Measurements from ENCODE around the gene ROR2. TPM values are rescaled to one million over a fixed set of nuclear protein-coding genes. Genes with fewer than 3 reads are reported as not detected.
"Not testable (repeated sequence)": the region's sequence is repeated elsewhere in the genome, so short reads cannot be mapped to it uniquely, and the experiment has no call there.

The ROR2 gene
- polyA plus RNA-seq, 4 donors, result 0.54 to 5.6 (median 3.2) TPM; not detected in 1

- 76 to 85% (median 83%) methylated on average over 3 of the region's 3 CpGs for WGBS, 3 donors
- Histone ChIP-seq H3K36me3 (ENCODE audit: control insufficient read depth in 3 of 3, insufficient read depth in 2 of 3, low read depth in 1 of 3, low read length in 3 of 3) (no peaks in the 10 kb centered on the region), H3K4me3 (ENCODE audit: low read depth in 1 of 3, low read length in 3 of 3) (no peak overlapping the region), H3K9me3 (ENCODE audit: control insufficient read depth in 2 of 2, insufficient read depth in 1 of 2, low read depth in 1 of 2, low read length in 1 of 2) (peaks cover 0 to 4% of the 10 kb centered on the region in 2 donors), H3K27me3 (ENCODE audit: control insufficient read depth in 3 of 3, insufficient read depth in 3 of 3, low read length in 3 of 3) (no peaks in the 10 kb centered on the region), H3K4me1 (ENCODE audit: control insufficient read depth in 3 of 3, insufficient read depth in 2 of 3, low read depth in 1 of 3, low read length in 2 of 3) (peaks cover 0 to 6% (median 0%) of the 10 kb centered on the region in 3 donors), H3K27ac (ENCODE audit: low read depth in 1 of 3, low read length in 2 of 3) (no peak overlapping the region)
- no peak for DNase-seq
- FAIRE-seq, result no peak
These were observed 408.3 kb downstream of the ROR2 start for GRCh38 chr9:91541734-91542133.

- H3K4me3 ChIP-seq (ENCODE audit: low read depth in 1 of 3, low read length in 3 of 3); H3K27me3 ChIP-seq (ENCODE audit: control insufficient read depth in 3 of 3, insufficient read depth in 3 of 3, low read length in 3 of 3); FAIRE-seq; H3K36me3 ChIP-seq (ENCODE audit: control insufficient read depth in 3 of 3, insufficient read depth in 2 of 3, low read depth in 1 of 3, low read length in 3 of 3); H3K9me3 ChIP-seq (ENCODE audit: control insufficient read depth in 2 of 2, insufficient read depth in 1 of 2, low read depth in 1 of 2, low read length in 1 of 2); DNase-seq; H3K27ac ChIP-seq (ENCODE audit: low read depth in 1 of 3, low read length in 2 of 3): not testable (repeated sequence)
- WGBS, 3 donors, result 59 to 81% (median 70%) methylated on average over 4 of the region's 4 CpGs
- H3K4me1 ChIP-seq (ENCODE audit: control insufficient read depth in 3 of 3, insufficient read depth in 2 of 3, low read depth in 1 of 3, low read length in 2 of 3), result peaks cover 0 to 15% (median 0%) of the 10 kb centered on the region in 3 donors
These were observed 409.5 kb downstream of the ROR2 start for GRCh38 chr9:91540506-91540905.

GRCh38 chr9:91536211-91536691, 413.8 kb downstream of the ROR2 start:
- H3K4me1 ChIP-seq (ENCODE audit: control insufficient read depth in 3 of 3, insufficient read depth in 2 of 3, low read depth in 1 of 3, low read length in 2 of 3), result peaks cover 0 to 16% (median 0%) of the 10 kb centered on the region in 3 donors
- 10 to 37% (median 13%) methylated on average over 3 of the region's 3 CpGs for WGBS, 3 donors
- peaks cover 0 to 4% of the 10 kb centered on the region in 2 donors for H3K9me3 ChIP-seq (ENCODE audit: control insufficient read depth in 2 of 2, insufficient read depth in 1 of 2, low read depth in 1 of 2, low read length in 1 of 2)
- DNase-seq (peak; percentile 61 to 90), FAIRE-seq (no peak)
- H3K4me3 ChIP-seq (ENCODE audit: low read depth in 1 of 3, low read length in 3 of 3), result no peak overlapping the region
- H3K27me3 ChIP-seq (ENCODE audit: control insufficient read depth in 3 of 3, insufficient read depth in 3 of 3, low read length in 3 of 3), result no peaks in the 10 kb centered on the region
- peak overlapping the region in 1 of 3 donors; percentile 79 for H3K27ac ChIP-seq (ENCODE audit: low read depth in 1 of 3, low read length in 2 of 3)
- H3K36me3 ChIP-seq (ENCODE audit: control insufficient read depth in 3 of 3, insufficient read depth in 2 of 3, low read depth in 1 of 3, low read length in 3 of 3), result no peaks in the 10 kb centered on the region

DNA sequence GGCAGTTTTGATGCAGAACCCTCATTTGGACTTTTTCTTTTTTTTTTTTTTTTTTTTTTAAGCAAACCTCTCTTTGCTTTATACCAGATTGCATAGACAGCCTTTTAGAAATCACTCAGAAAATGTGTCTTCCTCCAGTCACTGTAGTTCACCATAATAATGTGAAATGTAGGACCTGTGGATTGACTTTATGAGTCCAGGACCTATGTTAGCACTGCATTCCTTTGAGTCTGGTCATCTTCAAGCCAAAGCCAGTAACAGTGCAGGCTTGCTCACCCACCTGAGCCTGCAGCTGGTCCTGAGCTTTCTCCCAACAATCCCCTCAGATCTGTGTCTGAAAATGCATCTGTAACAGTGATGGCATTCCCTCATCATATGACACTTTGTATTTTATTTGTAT, 415.7 kb downstream of the ROR2 start:
- H3K36me3 ChIP-seq (ENCODE audit: control insufficient read depth in 3 of 3, insufficient read depth in 2 of 3, low read depth in 1 of 3, low read length in 3 of 3), result no peaks in the 10 kb centered on the region

GRCh38 chr9:91533382-91533781, 416.6 kb downstream of the ROR2 start:
- DNase-seq, result no peak
- no peak for FAIRE-seq
- H3K4me3 ChIP-seq (ENCODE audit: low read depth in 1 of 3, low read length in 3 of 3), result no peak overlapping the region
- WGBS, 3 donors, result 80 to 83% (median 83%) methylated on average over 7 of the region's 7 CpGs
- no peaks in the 10 kb centered on the region for H3K27me3 ChIP-seq (ENCODE audit: control insufficient read depth in 3 of 3, insufficient read depth in 3 of 3, low read length in 3 of 3)
- H3K9me3 ChIP-seq (ENCODE audit: control insufficient read depth in 2 of 2, insufficient read depth in 1 of 2, low read depth in 1 of 2, low read length in 1 of 2), result peaks cover 0 to 4% of the 10 kb centered on the region in 2 donors
- no peak overlapping the region for H3K27ac ChIP-seq (ENCODE audit: low read depth in 1 of 3, low read length in 2 of 3)
- H3K4me1 ChIP-seq (ENCODE audit: control insufficient read depth in 3 of 3, insufficient read depth in 2 of 3, low read depth in 1 of 3, low read length in 2 of 3), result peaks cover 0 to 16% (median 0%) of the 10 kb centered on the region in 3 donors
- no peaks in the 10 kb centered on the region for H3K36me3 ChIP-seq (ENCODE audit: control insufficient read depth in 3 of 3, insufficient read depth in 2 of 3, low read depth in 1 of 3, low read length in 3 of 3)

More for the DNA sequence above, 415.7 kb downstream of the ROR2 start:
- Histone ChIP-seq H3K27ac (ENCODE audit: low read depth in 1 of 3, low read length in 2 of 3) (no peak overlapping the region), H3K4me1 (ENCODE audit: control insufficient read depth in 3 of 3, insufficient read depth in 2 of 3, low read depth in 1 of 3, low read length in 2 of 3) (peaks cover 0 to 16% (median 0%) of the 10 kb centered on the region in 3 donors), H3K4me3 (ENCODE audit: low read depth in 1 of 3, low read length in 3 of 3) (no peak overlapping the region), H3K9me3 (ENCODE audit: control insufficient read depth in 2 of 2, insufficient read depth in 1 of 2, low read depth in 1 of 2, low read length in 1 of 2) (peaks cover 0 to 4% of the 10 kb centered on the region in 2 donors), H3K27me3 (ENCODE audit: control insufficient read depth in 3 of 3, insufficient read depth in 3 of 3, low read length in 3 of 3) (no peaks in the 10 kb centered on the region)
- FAIRE-seq (no peak), DNase-seq (no peak)

DNA sequence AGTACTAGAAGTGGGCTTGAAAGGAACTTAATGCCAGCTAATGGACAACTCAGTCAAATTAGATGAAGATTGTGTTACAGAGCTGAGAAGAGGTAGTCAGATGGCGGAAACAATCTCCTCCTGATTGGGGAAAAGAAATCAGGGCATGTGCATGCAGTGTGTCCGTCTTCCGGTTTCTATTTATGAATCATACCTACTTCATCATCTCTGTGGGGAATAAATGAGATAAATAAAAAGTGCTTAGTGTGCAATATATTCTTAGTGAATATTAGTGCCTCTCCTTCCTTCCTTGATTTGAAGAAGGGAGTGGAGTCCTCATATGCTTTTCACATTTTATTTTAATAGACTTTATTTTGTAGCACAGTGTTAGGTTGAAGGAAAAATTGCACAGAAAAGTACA, 417.7 kb downstream of the ROR2 start:
- no peaks in the 10 kb centered on the region for H3K36me3 ChIP-seq (ENCODE audit: control insufficient read depth in 3 of 3, insufficient read depth in 2 of 3, low read depth in 1 of 3, low read length in 3 of 3)
- no peaks in the 10 kb centered on the region for H3K27me3 ChIP-seq (ENCODE audit: control insufficient read depth in 3 of 3, insufficient read depth in 3 of 3, low read length in 3 of 3)
- no peak for FAIRE-seq
- 90 to 92% (median 91%) methylated on average over 3 of the region's 3 CpGs for WGBS, 3 donors
- peaks cover 0 to 2% of the 10 kb centered on the region in 2 donors for H3K9me3 ChIP-seq (ENCODE audit: control insufficient read depth in 2 of 2, insufficient read depth in 1 of 2, low read depth in 1 of 2, low read length in 1 of 2)
- H3K4me3 ChIP-seq (ENCODE audit: low read depth in 1 of 3, low read length in 3 of 3), result no peak overlapping the region
- no peak for DNase-seq
- peaks cover 0 to 15% (median 0%) of the 10 kb centered on the region in 3 donors for H3K4me1 ChIP-seq (ENCODE audit: control insufficient read depth in 3 of 3, insufficient read depth in 2 of 3, low read depth in 1 of 3, low read length in 2 of 3)
- H3K27ac ChIP-seq (ENCODE audit: low read depth in 1 of 3, low read length in 2 of 3), result no peak overlapping the region

DNA sequence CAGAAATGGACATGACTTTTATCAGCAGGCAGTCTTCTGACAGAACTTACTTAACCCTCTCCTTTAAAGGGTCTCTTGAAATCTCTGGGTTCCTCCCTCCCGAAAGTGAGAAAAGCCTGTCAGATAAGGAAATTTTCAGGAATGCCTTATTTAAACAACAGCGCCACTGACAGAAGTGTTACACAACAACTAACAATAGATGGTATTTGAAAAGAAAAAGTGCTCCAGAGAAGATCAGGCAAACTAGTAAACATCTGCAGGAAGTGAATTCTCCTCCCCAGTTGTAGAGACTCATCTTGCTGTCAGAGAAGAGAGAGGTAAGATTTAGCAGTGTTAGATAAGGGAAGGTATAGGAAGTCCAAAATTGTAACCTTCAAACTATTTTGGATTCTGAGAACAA, 419.2 kb downstream of the ROR2 start:
- FAIRE-seq (no peak), DNase-seq (no peak)
- WGBS, 3 donors, result 48 to 73% (median 68%) methylated on average over 2 of the region's 2 CpGs
- H3K36me3 ChIP-seq (ENCODE audit: control insufficient read depth in 3 of 3, insufficient read depth in 2 of 3, low read depth in 1 of 3, low read length in 3 of 3), result no peaks in the 10 kb centered on the region
- no peak overlapping the region for H3K4me3 ChIP-seq (ENCODE audit: low read depth in 1 of 3, low read length in 3 of 3)
- H3K27ac ChIP-seq (ENCODE audit: low read depth in 1 of 3, low read length in 2 of 3), result no peak overlapping the region
- peaks cover 0 to 2% of the 10 kb centered on the region in 2 donors for H3K9me3 ChIP-seq (ENCODE audit: control insufficient read depth in 2 of 2, insufficient read depth in 1 of 2, low read depth in 1 of 2, low read length in 1 of 2)
- no peaks in the 10 kb centered on the region for H3K27me3 ChIP-seq (ENCODE audit: control insufficient read depth in 3 of 3, insufficient read depth in 3 of 3, low read length in 3 of 3)
- peaks cover 0 to 4% (median 0%) of the 10 kb centered on the region in 3 donors for H3K4me1 ChIP-seq (ENCODE audit: control insufficient read depth in 3 of 3, insufficient read depth in 2 of 3, low read depth in 1 of 3, low read length in 2 of 3)

DNA sequence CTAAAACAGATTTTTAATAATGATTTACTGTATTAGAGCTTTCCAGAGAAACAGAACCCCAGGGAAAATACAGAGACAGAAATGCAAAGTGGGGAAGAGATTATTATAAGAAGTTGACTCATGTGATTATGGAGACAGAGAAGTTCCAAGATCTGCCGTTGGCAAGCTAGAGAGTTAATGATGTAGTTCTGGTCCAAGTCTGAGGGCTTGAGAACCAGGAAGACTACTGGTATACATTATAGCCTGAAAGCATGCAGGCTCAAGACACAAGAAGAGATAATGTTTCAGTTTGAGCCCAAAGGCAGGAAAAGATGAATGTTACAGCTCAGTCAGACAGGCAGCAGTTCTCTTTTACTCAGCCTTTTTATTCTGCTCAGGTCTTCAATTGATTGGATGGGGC, 427.5 kb downstream of the ROR2 start:
- no peaks in the 10 kb centered on the region for H3K36me3 ChIP-seq (ENCODE audit: control insufficient read depth in 3 of 3, insufficient read depth in 2 of 3, low read depth in 1 of 3, low read length in 3 of 3)
- H3K9me3 ChIP-seq (ENCODE audit: control insufficient read depth in 2 of 2, insufficient read depth in 1 of 2, low read depth in 1 of 2, low read length in 1 of 2), result peaks cover 0 to 9% of the 10 kb centered on the region in 2 donors
- WGBS, 3 donors, result 0 to 32% (median 23%) methylated on average over 1 of the region's 1 CpG
- no peaks in the 10 kb centered on the region for H3K27me3 ChIP-seq (ENCODE audit: control insufficient read depth in 3 of 3, insufficient read depth in 3 of 3, low read length in 3 of 3)
- no peak for DNase-seq
- H3K4me3 ChIP-seq (ENCODE audit: low read depth in 1 of 3, low read length in 3 of 3), result no peak overlapping the region
- no peak overlapping the region for H3K27ac ChIP-seq (ENCODE audit: low read depth in 1 of 3, low read length in 2 of 3)
- no peaks in the 10 kb centered on the region for H3K4me1 ChIP-seq (ENCODE audit: control insufficient read depth in 3 of 3, insufficient read depth in 2 of 3, low read depth in 1 of 3, low read length in 2 of 3)
- FAIRE-seq, result no peak

Measured in small intestine (tissue), 7 donors.